ENCODE results near the gene JMJD4. TPM values are rescaled to one million over a fixed set of nuclear protein-coding genes. Genes with fewer than 3 reads are reported as not detected.
A peak's percentile ranks its signal among the peaks of the same experiment; 100 is the strongest.

JMJD4 gene, protein sequence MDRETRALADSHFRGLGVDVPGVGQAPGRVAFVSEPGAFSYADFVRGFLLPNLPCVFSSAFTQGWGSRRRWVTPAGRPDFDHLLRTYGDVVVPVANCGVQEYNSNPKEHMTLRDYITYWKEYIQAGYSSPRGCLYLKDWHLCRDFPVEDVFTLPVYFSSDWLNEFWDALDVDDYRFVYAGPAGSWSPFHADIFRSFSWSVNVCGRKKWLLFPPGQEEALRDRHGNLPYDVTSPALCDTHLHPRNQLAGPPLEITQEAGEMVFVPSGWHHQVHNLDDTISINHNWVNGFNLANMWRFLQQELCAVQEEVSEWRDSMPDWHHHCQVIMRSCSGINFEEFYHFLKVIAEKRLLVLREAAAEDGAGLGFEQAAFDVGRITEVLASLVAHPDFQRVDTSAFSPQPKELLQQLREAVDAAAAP
- total RNA-seq (2012; rRNA removed) (26.7 and 28.5 TPM in 2 replicates), polyA plus RNA-seq (2012; rRNA removed) (23.5 and 24.6 TPM in 2 replicates), Bru-seq, nascent RNA (percentile 62 among the genes with signal in this experiment), BruChase-seq, experiment 1, labeled RNA remaining after a 6-hour chase (percentile 55 among the genes with signal in this experiment), BruChase-seq, experiment 2, labeled RNA remaining after a 2-hour chase (percentile 55 among the genes with signal in this experiment)
- 15.0 and 26.0 TPM in 2 replicates for polyA plus RNA-seq (2012; cell fraction: cytosol; rRNA removed)
- polyA plus RNA-seq (2012; cell fraction: nucleus; rRNA removed; ENCODE audit: low replicate concordance) = 26.9 and 58.9 TPM in 2 replicates
- long read RNA-seq, transcript JMJD4-201 (6 exons, 2,595 nt) = major isoform, 25 of 43 reads
- long read RNA-seq, partial matches to known transcripts = 9 of 43 reads
- long read RNA-seq, other reads (novel, unspliced or antisense) = 6 of 43 reads

DNA sequence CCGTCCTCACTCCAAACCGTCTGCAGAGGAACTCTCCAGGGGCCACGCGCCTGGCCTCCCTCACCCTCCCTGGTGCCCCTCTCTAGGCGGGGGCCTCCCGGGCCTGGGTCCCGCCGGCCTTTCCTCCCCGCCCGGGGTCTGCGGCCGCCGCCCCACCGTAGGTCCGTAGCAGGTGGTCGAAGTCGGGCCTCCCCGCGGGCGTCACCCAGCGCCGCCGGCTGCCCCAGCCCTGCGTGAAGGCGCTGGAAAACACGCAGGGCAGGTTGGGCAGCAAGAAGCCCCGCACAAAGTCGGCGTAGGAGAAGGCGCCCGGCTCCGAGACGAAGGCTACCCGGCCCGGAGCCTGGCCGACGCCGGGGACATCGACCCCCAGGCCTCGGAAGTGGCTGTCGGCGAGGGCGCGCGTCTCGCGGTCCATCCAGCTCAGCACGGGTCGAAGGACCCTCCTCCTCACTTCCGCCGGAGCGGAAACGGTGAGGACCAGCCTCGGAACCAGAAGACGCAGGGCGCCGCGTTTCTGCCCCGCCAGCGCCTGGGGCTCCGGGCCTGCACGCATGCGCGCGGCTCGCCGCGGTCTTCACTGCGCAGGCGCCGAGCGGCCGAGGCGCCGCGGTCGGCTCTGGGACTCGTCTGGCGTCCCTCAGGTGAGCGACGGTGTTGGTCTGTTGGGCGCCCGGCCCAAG is at the start of gene JMJD4, which contains the start of gene SNAP47:
Gene JMJD4 (minus strand): TSS at position 447 of the 683 bp plus-strand sequence. CDS start 29 bp downstream, at position 418.
Gene SNAP47 (plus strand): TSS at position 580 of the 683 bp plus-strand sequence. CDS start 12,302 bp downstream, outside the sequence.
- peak; percentile 84 for TF ChIP-seq BHLHE40 (IDR thresholded peaks at IDR 0.05; ENCODE audit: low read depth, low read length)
- peak; percentile 71; the same call in 1 of the 2 replicates for TF ChIP-seq MXI1 (IDR thresholded peaks at IDR 0.05; ENCODE audit: borderline replicate concordance, low read depth, low read length)
- peak; percentile 37; the same call in 1 of the 2 replicates for TF ChIP-seq POLR2A (IDR thresholded peaks at IDR 0.05; ENCODE audit: low read depth, low read length)
- TF ChIP-seq SMC3 (IDR thresholded peaks at IDR 0.05; ENCODE audit: low read depth, low read length) = no peak
- TF ChIP-seq FOS (IDR thresholded peaks at IDR 0.05; ENCODE audit: low read depth, low read length) = no peak
- TF ChIP-seq MAZ (IDR thresholded peaks at IDR 0.05; ENCODE audit: borderline replicate concordance, low read depth, low read length) = peak; percentile 81; the same call in 1 of the 2 replicates
- Histone ChIP-seq H3K23ac (ENCODE audit: low read depth, low read length) (peak within 1 kb of the TSS; percentile 84), H3K79me1 (ENCODE audit: low read depth in 1 of 2, low read length in 2 of 2) (peaks cover 26 to 59% of the 10 kb centered on the region in 2 experiments), H3K9ac (ENCODE audit: low read depth, low read length) (peak within 1 kb of the TSS; percentile 86), H4K5ac (ENCODE audit: low read depth, low read length) (peak within 1 kb of the TSS; percentile 76), H3K9me1 (ENCODE audit: insufficient read depth, low read length) (peaks cover 12% of the 10 kb centered on the region; the same call in 1 of the 2 replicates), H2BK20ac (ENCODE audit: low read depth, low read length) (no peak within 1 kb of the TSS), H3K4me3 (ENCODE audit: insufficient read depth, low read depth, low read length) (peak within 1 kb of the TSS; percentile 94), H2AK9ac (replicated peaks; ENCODE audit: low read depth, low read length, poor library complexity) (peak within 1 kb of the TSS; percentile 96), H3K4ac (ENCODE audit: low read depth, low read length) (peak within 1 kb of the TSS; percentile 71), H2AK5ac (ENCODE audit: low read depth, low read length) (peak within 1 kb of the TSS; percentile 76), H3K27ac (ENCODE audit: insufficient read depth, low read length) (peak within 1 kb of the TSS; percentile 91), H2BK15ac (ENCODE audit: low read depth, low read length) (no peak within 1 kb of the TSS; the same call in 2 of the 3 replicates), H3K4me1 (ENCODE audit: control insufficient read depth, insufficient read depth, low read length) (peaks cover 9% of the 10 kb centered on the region; the same call in 1 of the 2 replicates), H3K27me3 (ENCODE audit: control insufficient read depth, insufficient read depth, low read length) (no peaks in the 10 kb centered on the region), H3K9me3 (ENCODE audit: control insufficient read depth, insufficient read depth, low read length) (no peaks in the 10 kb centered on the region), H2AFZ (replicated peaks; ENCODE audit: low read length, poor library complexity) (peak within 1 kb of the TSS; percentile 98), H3K18ac (ENCODE audit: low read depth, low read length) (peak within 1 kb of the TSS; percentile 8; the same call in 1 of the 2 replicates), H2BK5ac (ENCODE audit: low read depth, low read length, poor library complexity, severe bottlenecking) (peak within 1 kb of the TSS; percentile 95), H3K4me2 (ENCODE audit: low read depth, low read length) (peak within 1 kb of the TSS; percentile 99), H2BK120ac (ENCODE audit: low read depth, low read length) (no peak within 1 kb of the TSS), H3K36me3 (ENCODE audit: control insufficient read depth, insufficient read depth, low read length) (peaks cover 20% of the 10 kb centered on the region; the same call in 1 of the 2 replicates), H4K20me1 (ENCODE audit: insufficient read depth, low read length) (peaks cover 9% of the 10 kb centered on the region), H3K14ac (replicated peaks; ENCODE audit: low read depth, low read length) (peak within 1 kb of the TSS; percentile 64), H4K91ac (ENCODE audit: insufficient read depth, low read depth, low read length) (peak within 1 kb of the TSS; percentile 71), H3K56ac (ENCODE audit: extremely low read depth, insufficient read depth, low read length) (peak within 1 kb of the TSS; percentile 56), H4K8ac (ENCODE audit: low read depth in 2 of 2, low read length in 2 of 2) (peak within 1 kb of the TSS; percentile 75 to 93; a peak in 3 of 4 replicates)
- CTCF ChIA-PET = interaction anchor here (0.6 kb wide), 1 partner anchor 39 kb away, joined by 3 read pairs; no protein-coding TSS in a partner anchor
- no TSS peak for BruUV-seq (replicated peaks)
- intact Hi-C loops (cut with micrococcal nuclease) (loop anchor here (2.0 kb wide), 2 partner anchors 24 to 54 kb away; no protein-coding TSS in a partner anchor), dilution Hi-C loops (cut with HindIII; ENCODE audit: low sequenced_read_pairs, unreplicated experiment) (no loop called here), in situ Hi-C loops (cut with MboI; ENCODE audit: low sequenced_read_pairs) (no loop called here)
- POLR2A ChIA-PET (ENCODE audit: unreplicated experiment) = interaction anchor here (0.5 to 0.7 kb wide), 2 partner anchors 23 to 723 kb away, joined by 3 to 9 read pairs; no protein-coding TSS in a partner anchor
- WGBS, 2 experiments (ENCODE audit: extremely low coverage in 2 of 2, insufficient read length in 1 of 2) = 0% methylated on average over 37 of the region's 83 CpGs; no CpG with 5 or more reads in 1 of the 2 experiments
- ATAC-seq (ENCODE audit: low read depth) (peak; percentile 95), DNase-seq (peak; percentile 90)
